K562 (cell line): ENCODE results near the gene HSPA1B. TPM values are rescaled to one million over a fixed set of nuclear protein-coding genes. Genes with fewer than 3 reads are reported as not detected.

Experiments
- CREBBP ChIP-seq: IDR thresholded peaks from one replicate; pipeline ENCODE4 v1.6.1; 2012; ENCODE audit warnings: low read depth, mild to moderate bottlenecking, control low read depth, inconsistent platforms, low read length
- HIVEP1 ChIP-seq: fragments of 250-450 bp; sonication (Bioruptor Pico); IDR thresholded peaks from 2 replicates; pipeline ENCODE4 v1.4.0; 2020; ENCODE audit warnings: mild to moderate bottlenecking
- KLF1 ChIP-seq: fragments of 450-650 bp; IDR thresholded peaks from 2 replicates; pipeline ENCODE4 v1.6.1; 2016; ENCODE audit warnings: missing genetic modification characterization, missing compliant biosample characterization
- MXI1 ChIP-seq: IDR thresholded peaks from 2 replicates; pipeline ENCODE4 v1.6.1; 2011; ENCODE audit warnings: low read depth, mild to moderate bottlenecking, improper control_type of control experiment, low read length
- MYBL2 ChIP-seq, 2 experiments: fragments of 450-650 bp in 1 of 2; sonication (generic) in 1 of 2; formaldehyde crosslinking in 1 of 2; IDR thresholded peaks; 2 replicates each; pipeline versions ENCODE4 v1.6.1 to v1.8.1; 2017 to 2022; ENCODE audit warnings: borderline replicate concordance in 1 of 2, inconsistent platforms in 1 of 2, low read depth in 1 of 2, mild to moderate bottlenecking in 1 of 2, missing genetic modification reagents in 1 of 2, moderate library complexity in 1 of 2
- NBN ChIP-seq: fragments of 450-650 bp; IDR thresholded peaks from 2 replicates; pipeline ENCODE4 v1.6.1; 2016; ENCODE audit warnings: low read depth, mild to moderate bottlenecking
- PCBP1 ChIP-seq: fragments of 200-400 bp; formaldehyde crosslinking; IDR thresholded peaks from 2 replicates; pipeline ENCODE4 v1.6.1; 2018; ENCODE audit warnings: mild to moderate bottlenecking, low read depth, low read length; ENCODE audit not compliant: poor library complexity, severe bottlenecking
- PHF8 ChIP-seq: fragments of 200-600 bp; sonication (generic); IDR thresholded peaks from 2 replicates; pipeline ENCODE4 v1.6.1; 2012; ENCODE audit warnings: mixed run types, mild to moderate bottlenecking, inconsistent platforms, low read length, moderate library complexity, borderline replicate concordance
- POU5F1 ChIP-seq: fragments of 150-350 bp; IDR thresholded peaks from 2 replicates; pipeline ENCODE4 v1.6.1; 2014; ENCODE audit warnings: borderline replicate concordance, low read length, low read depth, mild to moderate bottlenecking; ENCODE audit not compliant: partially characterized antibody
- SMARCE1 ChIP-seq: fragments of 450-650 bp; IDR thresholded peaks from 2 replicates; pipeline ENCODE4 v1.7.1; 2016; ENCODE audit warnings: mild to moderate bottlenecking
- TBL1XR1 ChIP-seq, 2 experiments: IDR thresholded peaks; 2 replicates each; pipeline ENCODE4 v1.6.1; 2012; ENCODE audit warnings: improper control_type of control experiment in 2 of 2, low read length in 2 of 2, mild to moderate bottlenecking in 1 of 2
- XRCC4 ChIP-seq: IDR thresholded peaks from one replicate; pipeline ENCODE4 v1.6.1; 2011; ENCODE audit not compliant: insufficient read depth, insufficient read length; ENCODE audit errors: extremely low read depth
- ZNF133 ChIP-seq: fragments of 250-450 bp; sonication (Bioruptor Pico); IDR thresholded peaks from 2 replicates; pipeline ENCODE4 v1.4.0; 2020; ENCODE audit warnings: mild to moderate bottlenecking
- ZNF3 ChIP-seq: fragments of 250-450 bp; sonication (Bioruptor Pico); IDR thresholded peaks from 2 replicates; pipeline ENCODE4 v1.5.0; 2021; ENCODE audit warnings: mild to moderate bottlenecking, moderate library complexity
- ZNF354B ChIP-seq: fragments of 250-450 bp; sonication (Bioruptor Pico); IDR thresholded peaks from 2 replicates; pipeline ENCODE4 v1.4.0; 2020
- ZNF75A ChIP-seq: fragments of 450-650 bp; formaldehyde crosslinking; IDR thresholded peaks from 2 replicates; pipeline ENCODE4 v1.4.0; 2020; ENCODE audit warnings: mild to moderate bottlenecking
- polyA plus RNA-seq, 8 experiments: library from polyadenylated mRNA; depleted of rRNA in 4 of 8; stranded (reverse) in 5 of 8; unstranded in 3 of 8; fragments of >200 nt; fragmentation: Nextera tagmentation in 2 of 8; fragmentation: Illumina TruSeq in 1 of 8; extraction: Ambion mirVana in 2 of 8; extraction: Trizol in 1 of 8; gene quantifications; 2 replicates each; pipeline versions ENCODE4 v1.2.1 to v1.2.3, GENCODE V29; 2011 to 2014; ENCODE audit warnings: inconsistent platforms in 1 of 8, missing spikeins in 1 of 8
- total RNA-seq, 7 experiments: library from RNA; depleted of rRNA in 6 of 7; stranded (reverse); fragments of >200 nt in 6 of 7; fragmentation: Illumina TruSeq in 2 of 7; extraction: Trizol in 2 of 7; gene quantifications; 2 replicates each; pipeline versions ENCODE4 v1.2.1 to v1.2.3, GENCODE V29; 2011 to 2021; ENCODE audit warnings: low replicate concordance in 1 of 7
- TF ChIP-seq, protein P1 (sequence below): fragments of 200-800 bp; sonication (Bioruptor generic); IDR thresholded peaks from 2 replicates; pipeline ENCODE4 v1.6.1; 2016; ENCODE audit warnings: missing genetic modification characterization, missing compliant biosample characterization
- TF ChIP-seq, protein P2 (sequence below): fragments of 250-450 bp; sonication (Bioruptor Pico); IDR thresholded peaks from 2 replicates; pipeline ENCODE4 v1.9.0; 2021; ENCODE audit warnings: mild to moderate bottlenecking
- TF ChIP-seq, protein P3 (sequence below): fragments of 450-650 bp; IDR thresholded peaks from 2 replicates; pipeline ENCODE4 v1.6.1; 2014; ENCODE audit warnings: low read depth, mild to moderate bottlenecking, moderate library complexity, borderline replicate concordance

The HSPA1B gene
- total and polyA plus RNA-seq, 9 of the 15 experiments (the other 6 are each of a cell fraction or from before 2014, with no cell fraction given) = 0.27 to 227 (median 51.2) TPM

DNA sequence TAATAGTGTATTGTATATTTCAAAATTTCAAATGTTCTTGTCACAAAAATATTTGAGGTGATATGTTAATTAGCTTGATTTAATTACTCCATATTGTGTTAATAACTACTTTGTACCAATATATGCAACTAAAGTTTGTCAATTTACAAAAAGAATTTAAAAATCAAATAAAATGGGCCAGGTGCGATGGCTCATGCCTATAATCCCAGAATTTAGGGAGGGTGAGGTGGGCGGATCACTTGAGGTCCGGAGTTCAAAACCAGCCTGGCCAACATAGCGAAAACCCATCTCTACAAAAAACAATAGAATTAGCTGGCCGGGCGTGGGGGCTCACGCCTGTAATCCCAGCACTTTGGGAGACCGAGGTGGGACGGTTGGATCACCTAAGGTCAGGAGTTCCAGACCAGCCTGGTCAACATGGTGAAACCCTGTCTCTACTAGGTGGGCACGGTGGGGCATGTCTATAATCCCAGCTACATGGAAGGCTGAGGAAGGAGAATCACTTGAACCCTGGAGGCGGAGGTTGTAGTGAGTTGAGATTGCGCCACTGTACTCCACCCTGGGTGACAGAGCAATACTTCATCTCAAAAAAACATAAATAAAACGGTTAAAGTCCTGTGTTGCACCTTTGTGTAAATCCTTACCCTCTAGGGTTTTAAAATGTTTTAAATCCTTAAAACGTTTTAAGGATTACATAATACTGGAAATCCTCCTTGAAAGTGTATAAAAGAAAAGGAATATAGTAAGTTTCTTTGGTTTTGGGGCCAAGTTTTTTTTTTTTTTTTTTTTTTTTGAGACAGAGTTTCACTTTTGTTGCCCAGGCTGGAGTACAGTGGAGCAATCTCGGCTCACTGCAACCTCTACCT, 4.0 kb downstream of the HSPA1B start (continued):
- no peak for TF ChIP-seq MYBL2 (IDR thresholded peaks at IDR 0.05; ENCODE audit: low read depth)
- no peak for TF ChIP-seq MYBL2 (CRISPR knock-in tag; IDR thresholded peaks at IDR 0.05; ENCODE audit: borderline replicate concordance)
- no peak for TF ChIP-seq ZNF354B (CRISPR knock-in tag)
- TF ChIP-seq NBN = peak; percentile 70; the same call in 1 of the 2 replicates
- TF ChIP-seq SMARCE1 = peak; percentile 45; the same call in 1 of the 2 replicates
- TF ChIP-seq CREBBP = no peak
- no peak for TF ChIP-seq XRCC4
- TF ChIP-seq POU5F1 = no peak
- TF ChIP-seq ZNF3 = no peak
- TF ChIP-seq ZNF75A (CRISPR knock-in tag) = peak; percentile 22; the same call in 1 of the 2 replicates
- TF ChIP-seq PCBP1 = no peak
- no peak for TF ChIP-seq ZNF133 (CRISPR knock-in tag)
- TF ChIP-seq HIVEP1 (CRISPR knock-in tag) = no peak
- TF ChIP-seq TBL1XR1 (IDR thresholded peaks at IDR 0.05; ENCODE audit: low read length in 2 of 2) = no peak
- TF ChIP-seq, protein P1, sequence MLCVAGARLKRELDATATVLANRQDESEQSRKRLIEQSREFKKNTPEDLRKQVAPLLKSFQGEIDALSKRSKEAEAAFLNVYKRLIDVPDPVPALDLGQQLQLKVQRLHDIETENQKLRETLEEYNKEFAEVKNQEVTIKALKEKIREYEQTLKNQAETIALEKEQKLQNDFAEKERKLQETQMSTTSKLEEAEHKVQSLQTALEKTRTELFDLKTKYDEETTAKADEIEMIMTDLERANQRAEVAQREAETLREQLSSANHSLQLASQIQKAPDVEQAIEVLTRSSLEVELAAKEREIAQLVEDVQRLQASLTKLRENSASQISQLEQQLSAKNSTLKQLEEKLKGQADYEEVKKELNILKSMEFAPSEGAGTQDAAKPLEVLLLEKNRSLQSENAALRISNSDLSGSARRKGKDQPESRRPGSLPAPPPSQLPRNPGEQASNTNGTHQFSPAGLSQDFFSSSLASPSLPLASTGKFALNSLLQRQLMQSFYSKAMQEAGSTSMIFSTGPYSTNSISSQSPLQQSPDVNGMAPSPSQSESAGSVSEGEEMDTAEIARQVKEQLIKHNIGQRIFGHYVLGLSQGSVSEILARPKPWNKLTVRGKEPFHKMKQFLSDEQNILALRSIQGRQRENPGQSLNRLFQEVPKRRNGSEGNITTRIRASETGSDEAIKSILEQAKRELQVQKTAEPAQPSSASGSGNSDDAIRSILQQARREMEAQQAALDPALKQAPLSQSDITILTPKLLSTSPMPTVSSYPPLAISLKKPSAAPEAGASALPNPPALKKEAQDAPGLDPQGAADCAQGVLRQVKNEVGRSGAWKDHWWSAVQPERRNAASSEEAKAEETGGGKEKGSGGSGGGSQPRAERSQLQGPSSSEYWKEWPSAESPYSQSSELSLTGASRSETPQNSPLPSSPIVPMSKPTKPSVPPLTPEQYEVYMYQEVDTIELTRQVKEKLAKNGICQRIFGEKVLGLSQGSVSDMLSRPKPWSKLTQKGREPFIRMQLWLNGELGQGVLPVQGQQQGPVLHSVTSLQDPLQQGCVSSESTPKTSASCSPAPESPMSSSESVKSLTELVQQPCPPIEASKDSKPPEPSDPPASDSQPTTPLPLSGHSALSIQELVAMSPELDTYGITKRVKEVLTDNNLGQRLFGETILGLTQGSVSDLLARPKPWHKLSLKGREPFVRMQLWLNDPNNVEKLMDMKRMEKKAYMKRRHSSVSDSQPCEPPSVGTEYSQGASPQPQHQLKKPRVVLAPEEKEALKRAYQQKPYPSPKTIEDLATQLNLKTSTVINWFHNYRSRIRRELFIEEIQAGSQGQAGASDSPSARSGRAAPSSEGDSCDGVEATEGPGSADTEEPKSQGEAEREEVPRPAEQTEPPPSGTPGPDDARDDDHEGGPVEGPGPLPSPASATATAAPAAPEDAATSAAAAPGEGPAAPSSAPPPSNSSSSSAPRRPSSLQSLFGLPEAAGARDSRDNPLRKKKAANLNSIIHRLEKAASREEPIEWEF (CRISPR knock-in tag) = 0 out of 2 replicates have a peak, but pooled peaks have one; percentile 19
- TF ChIP-seq KLF1 = no peak
- TF ChIP-seq MXI1 = peak; percentile 54; the same call in 1 of the 2 replicates
- no peak for TF ChIP-seq PHF8
- TF ChIP-seq, protein P2, sequence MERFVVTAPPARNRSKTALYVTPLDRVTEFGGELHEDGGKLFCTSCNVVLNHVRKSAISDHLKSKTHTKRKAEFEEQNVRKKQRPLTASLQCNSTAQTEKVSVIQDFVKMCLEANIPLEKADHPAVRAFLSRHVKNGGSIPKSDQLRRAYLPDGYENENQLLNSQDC (CRISPR knock-in tag) = peak; percentile 65; the same call in 1 of the 2 replicates
- TF ChIP-seq, protein P3, sequence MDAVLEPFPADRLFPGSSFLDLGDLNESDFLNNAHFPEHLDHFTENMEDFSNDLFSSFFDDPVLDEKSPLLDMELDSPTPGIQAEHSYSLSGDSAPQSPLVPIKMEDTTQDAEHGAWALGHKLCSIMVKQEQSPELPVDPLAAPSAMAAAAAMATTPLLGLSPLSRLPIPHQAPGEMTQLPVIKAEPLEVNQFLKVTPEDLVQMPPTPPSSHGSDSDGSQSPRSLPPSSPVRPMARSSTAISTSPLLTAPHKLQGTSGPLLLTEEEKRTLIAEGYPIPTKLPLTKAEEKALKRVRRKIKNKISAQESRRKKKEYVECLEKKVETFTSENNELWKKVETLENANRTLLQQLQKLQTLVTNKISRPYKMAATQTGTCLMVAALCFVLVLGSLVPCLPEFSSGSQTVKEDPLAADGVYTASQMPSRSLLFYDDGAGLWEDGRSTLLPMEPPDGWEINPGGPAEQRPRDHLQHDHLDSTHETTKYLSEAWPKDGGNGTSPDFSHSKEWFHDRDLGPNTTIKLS = no peak
